Stimulated activated CD4-positive, alpha-beta T cell treated with anti-CD3 and anti-CD28 coated beads, TNF-alpha, amount 100 ng/mL, for 48 hours (primary cell): Measurements from ENCODE around the gene DEK.
"Not testable (repeated sequence)": the region's sequence is repeated elsewhere in the genome, so short reads cannot be mapped to it uniquely, and the experiment has no call there.

Source experiments
- DNase-seq, 3 donors: peaks; one replicate each; pipeline ENCODE4 v3.0.0-alpha.2; 2020; ENCODE audit warnings: low read depth in 3 of 3

DEK gene

DNA sequence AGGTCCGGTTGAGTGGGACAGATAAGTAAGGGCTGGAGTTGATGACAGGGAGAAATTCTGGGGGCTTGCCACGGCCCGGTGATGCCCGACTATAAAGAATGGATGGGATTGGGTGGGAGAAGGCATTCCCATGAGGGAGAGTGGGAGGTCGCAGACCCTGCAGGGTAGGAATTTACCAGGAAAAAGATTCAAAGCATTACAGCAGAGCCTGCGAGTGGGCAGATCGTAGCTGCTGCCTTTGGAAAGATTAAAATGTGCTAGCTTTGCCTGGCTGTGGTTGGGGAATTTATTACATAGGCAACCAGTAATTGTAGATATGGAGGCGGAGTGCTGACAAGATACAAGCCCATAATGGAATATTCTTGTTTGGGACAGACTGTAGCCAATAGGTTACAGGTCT lies 59.6 kb downstream of the DEK start:
- no peak for DNase-seq

DNA sequence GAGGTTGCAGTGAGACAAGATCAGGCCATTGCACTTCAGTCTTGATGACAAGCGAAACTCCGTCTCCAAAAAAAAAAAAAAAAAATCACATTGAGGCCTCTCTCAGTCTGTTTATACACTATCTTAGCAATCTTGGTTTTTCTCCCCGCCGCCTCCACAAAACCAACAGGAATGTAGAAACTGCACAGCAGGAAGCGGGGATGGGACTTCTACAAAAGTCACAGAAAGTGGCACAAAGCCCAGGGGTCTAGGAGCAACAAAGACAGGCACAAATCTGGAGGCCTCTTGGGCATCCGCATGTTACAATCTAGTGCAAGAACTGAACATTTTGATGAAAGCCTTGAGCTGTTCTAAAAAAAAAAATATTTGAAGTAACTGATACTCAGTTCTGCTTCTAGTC lies 60.5 kb downstream of the DEK start:
- DNase-seq: no peak

DNA sequence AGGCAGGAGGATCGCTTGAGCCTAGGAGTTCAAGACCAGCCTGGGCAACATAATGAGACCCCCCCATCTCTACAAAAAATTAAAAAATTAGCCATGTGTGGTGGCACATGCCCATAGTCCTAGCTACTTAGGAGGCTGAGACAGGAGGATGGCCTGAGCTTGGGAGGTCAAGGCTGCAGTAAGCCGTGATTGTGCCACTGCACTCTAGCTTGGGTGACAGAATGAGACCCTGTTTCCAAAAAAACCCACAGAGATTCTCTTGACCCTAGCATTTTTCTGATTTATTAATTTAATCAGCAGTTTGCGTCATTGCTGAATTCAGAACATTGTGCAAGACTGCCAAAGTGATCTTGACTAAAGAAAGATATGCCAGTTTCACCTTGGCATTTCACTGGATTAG lies 72.3 kb downstream of the DEK start:
- no peak for DNase-seq

DNA sequence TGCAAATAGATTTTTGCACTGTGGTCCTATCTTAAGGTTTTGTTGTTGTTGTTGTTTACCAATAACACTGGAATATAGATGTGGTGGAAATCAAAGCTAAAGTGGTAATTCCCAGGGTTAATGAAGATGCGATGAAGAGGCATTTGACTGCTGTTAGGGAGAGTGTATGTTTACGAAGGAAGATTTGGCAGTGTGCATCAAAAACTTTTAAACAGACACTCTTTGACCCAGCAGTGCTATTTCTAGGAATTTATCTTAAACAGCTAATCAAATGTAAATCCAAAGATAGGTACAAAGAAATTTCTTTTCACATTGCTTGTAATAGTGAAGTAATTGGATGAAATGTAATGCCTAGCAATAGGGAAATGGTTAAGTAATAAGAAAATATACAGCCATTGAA lies 75.1 kb downstream of the DEK start:
- no peak for DNase-seq

DNA sequence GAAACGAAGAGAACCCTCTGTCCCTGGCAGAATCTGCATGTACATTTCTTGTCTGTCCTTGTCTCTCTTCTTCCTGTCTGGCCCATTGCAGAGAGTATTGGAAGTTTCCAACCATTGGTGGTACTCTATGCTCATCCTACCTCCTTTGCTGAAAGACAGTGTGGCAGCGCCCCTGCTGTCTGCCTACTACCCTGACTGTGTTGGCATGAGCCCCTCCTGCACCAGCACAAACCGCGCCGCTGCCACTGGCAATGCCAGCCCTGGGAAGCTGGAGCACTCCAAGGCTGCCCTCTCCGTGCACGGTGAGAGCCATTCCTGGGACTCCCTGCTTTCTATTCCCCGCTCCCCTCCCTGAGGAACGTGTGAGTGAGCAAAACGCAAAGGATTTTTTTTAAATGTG lies 76.6 kb downstream of the DEK start:
- no peak for DNase-seq

DNA sequence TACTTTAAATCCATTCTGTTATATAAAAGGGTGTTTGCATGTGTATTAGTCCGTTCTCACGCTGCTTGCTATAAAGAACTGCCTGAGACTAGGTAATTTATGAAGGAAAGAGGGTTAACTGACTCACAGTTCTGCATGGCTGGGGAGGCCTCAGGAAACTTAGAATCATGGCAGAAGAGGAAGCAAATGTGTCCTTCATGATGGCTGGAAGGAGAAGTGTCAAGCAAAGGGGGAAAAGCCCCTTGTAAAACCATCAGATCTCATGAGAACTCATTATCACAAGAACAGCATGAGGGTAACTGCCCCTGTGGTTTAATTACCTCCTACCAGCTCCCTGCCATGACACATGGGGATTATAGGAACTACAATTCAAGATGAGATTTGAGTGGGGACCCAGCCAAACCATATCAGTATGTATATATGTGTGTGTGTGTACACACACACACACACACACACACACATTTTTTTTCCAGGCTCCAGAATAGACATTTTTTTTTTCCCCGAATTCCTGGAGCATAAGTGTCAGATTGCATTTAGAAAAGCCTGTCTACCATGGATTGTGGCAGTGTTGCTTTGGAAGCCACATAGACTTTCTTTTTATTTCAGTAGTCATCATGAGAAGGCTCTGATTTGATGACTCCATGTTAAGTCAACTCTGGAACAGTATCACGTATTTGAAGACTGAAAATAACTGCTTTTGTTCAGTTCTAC lies 77.6 kb downstream of the DEK start:
- DNase-seq: no peak

DNA sequence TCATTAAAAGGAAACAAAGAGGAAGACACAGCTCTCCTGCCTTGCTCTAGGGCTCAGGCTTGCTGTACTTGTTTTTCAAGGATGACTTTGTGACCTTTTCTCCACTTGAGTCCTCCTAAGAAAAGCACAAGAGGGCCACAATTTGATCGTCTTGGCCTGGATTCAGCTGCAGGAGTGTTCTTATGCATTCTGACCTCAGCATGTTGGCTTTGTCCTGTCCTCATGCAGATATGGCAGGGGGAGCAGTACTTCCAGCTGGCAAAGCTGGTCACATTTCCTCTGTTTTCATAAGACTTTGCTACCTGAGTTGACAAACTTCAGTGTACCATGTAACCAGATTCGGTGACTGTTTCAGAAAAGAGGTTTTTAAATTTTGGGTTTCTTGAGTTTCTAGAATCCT lies 78.3 kb downstream of the DEK start:
- DNase-seq: no peak

DNA sequence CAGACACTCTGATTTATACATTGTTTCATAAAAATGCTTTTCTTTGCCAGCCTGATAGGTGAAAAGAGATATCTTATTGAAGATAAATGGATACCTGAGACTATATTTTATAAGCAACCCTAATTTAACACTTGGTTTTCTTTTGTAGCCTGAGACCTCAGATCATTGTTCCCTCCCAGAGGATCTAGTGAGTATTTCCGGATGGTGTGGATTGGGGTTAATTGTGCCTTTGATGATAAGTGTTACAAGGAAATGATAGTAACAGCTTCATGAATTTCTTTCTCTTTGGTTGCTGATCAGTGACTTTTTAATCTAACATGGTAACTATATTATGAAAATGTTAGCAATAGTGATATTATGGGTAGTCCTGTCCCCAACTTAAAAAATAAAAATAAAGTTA lies 78.7 kb downstream of the DEK start:
- DNase-seq: no peak

DNA sequence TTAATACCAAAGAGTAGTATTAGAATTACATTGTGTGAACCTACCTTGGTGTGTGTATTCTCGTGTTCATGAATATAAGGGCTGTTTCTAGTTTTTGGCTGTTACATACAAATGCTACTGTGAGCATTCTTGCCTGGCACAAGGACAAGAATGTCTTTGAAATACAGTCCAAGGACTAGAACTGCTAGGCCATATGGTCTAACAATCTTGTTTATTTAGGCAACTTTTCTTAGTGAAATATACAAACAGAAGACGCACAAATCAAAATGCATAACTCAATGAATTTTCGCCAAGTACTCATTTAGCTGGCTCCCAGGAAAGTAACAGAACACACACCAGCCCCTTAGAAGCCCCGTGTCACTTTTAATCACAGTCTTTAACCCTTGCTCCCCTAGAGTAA lies 80.6 kb downstream of the DEK start:
- no peak for DNase-seq

DNA sequence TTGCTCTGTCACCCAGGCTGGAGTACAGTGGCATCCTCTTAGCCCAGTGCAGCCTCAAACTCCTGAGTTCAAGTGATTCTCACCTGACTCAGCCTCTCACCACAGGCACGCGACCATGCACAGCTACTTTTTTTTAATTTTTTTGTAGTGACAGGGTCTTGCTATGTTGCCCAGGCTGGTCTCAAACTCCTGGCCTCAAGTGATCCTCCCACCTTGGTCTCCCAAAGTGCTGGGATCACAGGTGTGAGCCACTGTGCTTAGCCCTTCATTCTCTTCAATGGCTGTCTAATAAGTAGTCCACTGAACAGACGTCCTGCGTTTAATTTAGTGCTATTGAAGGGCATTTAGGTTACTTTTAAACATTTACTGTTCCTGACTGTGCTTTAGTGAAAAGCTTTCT lies 81.8 kb downstream of the DEK start:
- DNase-seq: no peak

DNA sequence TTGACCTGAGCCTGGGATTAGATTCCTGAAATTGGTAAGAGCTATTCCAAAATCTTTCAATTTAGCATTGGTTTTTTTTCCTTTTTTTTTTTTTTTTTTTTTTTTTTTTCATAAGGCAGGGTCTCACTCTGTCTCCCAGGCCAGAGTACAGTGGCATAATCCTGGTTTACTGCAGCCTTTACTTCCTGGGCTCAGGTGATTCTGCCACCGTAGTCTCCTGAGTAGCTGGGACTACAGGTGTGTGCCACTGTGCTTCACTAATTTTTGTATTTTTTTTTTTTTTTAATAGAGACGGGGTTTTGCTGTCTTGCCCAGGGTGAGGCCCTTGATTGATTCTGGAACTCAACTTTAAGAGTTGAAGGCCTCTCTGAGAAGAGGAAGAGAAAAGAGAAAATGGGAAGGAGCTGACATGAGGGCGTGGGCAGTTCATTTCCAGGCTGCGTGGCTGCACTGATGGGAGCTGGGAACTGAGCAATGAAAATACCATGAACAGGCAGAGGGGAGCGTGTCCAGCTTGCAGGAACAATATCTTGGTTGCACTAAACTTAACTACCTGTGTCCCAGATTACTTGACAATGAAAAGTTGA lies 84.5 kb downstream of the DEK start:
- no peak for DNase-seq

DNA sequence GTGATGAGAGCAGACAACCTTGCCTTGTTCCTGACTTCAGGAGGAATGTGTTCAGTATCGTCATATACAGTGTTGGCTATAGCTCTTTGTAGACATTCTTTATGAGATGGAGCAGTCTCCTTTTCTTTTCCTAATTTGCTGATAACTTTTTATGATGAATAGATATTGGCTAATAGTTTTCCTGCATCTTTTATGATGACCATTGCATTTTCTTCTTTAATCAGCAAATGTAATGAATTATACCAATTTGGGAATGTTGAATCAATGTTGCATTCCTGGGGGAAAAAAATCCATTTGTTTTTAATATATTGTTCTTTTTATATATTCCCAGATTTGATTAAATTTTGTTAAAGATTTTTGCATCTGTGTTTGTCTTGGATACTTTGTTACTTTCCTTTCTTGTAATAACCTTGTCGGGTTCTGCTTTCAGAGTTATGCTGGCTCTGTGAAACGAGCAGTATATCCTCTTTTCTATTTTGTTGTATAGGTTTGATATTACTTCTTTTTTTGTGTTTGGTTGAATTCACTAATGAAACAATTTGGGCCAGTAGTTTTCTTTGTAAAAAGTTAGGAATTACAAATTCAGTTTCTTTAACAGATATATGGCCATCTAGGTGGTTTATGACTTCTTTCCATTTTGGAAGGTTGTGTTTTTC lies 85.2 kb downstream of the DEK start:
- DNase-seq: no peak

DNA sequence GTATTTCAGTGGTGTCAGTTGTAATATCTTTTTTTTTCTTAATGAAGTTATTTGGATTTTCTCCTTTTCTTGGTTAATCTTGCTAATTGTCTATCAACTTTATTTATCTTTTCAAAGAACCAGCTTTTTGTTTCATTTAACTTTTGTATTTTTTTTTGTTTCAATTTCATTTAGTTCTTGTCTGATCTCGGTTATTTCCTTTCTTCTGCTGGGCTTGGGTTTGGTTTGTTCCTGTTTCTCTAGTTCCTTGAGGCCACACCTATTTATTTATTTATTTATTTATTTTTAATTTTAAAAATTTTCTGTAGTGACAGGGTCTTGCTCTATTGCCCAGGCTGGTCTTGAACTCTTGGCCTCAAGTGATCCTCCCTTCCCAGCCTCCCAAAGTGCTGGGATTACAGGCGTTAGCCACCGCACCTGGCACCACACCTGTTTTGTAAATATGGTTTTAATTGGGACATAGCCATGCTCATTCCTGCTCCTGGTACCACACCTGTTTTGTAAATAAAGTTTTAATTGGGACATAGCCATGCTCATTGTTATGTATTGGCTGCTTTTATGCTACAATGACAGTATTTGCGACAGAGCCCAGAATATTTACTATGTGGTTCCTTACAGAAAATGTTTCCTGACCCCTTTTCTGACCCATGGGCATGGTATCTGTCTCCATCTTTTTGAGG lies 86.9 kb downstream of the DEK start:
- no peak for DNase-seq

DNA sequence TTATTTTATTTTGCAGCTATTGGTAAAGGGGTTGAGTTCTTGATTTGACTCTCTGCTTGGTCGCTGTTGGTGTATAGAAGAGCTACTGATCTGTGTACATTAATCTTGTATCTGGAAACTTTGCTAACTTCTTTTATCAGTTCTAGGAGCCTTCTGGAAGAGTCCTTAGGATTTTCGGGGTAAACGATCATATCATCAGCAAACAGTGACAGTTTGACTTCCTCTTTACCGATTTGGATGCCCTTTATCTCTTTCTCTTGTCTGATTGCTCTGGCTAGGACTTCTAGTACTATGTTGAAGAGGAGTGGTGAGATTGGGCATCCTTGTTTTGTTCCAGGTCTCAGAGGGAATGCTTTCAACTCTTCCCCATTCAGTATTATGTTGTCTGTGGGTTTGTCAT lies 88.1 kb downstream of the DEK start:
- not testable (repeated sequence) for DNase-seq
